NCI-H187 treated with DMSO at 0.1 percent for 48 hours (cell line): ENCODE results near the gene FMN2.
"Not testable (repeated sequence)": the region's sequence is repeated elsewhere in the genome, so short reads cannot be mapped to it uniquely, and the experiment has no call there.

ENCODE experiments used
- DNase-seq: peaks from one replicate; lab custom pipeline; 2025; lab: John Stamatoyannopoulos, UW

Gene FMN2

DNA sequence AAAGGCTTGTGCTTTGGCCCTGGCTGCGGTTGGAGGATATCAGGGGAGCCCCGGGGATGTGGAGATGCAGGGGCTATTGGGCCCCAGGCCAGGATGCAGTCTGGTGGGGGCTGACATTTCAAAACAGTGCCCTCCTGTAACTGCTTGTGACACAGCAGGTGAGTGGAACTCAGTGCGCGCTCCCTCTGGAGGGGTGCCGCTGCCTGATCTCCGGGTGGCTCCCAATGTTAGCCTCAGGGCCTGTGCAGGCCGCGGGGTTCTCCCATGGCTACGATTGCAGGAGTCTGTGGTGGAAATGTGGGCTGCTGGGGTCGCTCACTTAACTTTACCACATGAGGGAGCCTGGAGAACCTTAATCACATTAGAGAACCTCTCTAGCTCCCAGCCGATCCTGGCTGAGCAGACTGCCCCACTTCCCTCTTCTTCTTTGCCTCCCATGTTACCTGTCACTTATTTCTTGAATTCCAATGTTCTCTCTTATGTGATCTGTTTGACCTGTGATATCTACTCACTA lies 163.2 kb downstream of the FMN2 start:
- DNase-seq = no peak

DNA sequence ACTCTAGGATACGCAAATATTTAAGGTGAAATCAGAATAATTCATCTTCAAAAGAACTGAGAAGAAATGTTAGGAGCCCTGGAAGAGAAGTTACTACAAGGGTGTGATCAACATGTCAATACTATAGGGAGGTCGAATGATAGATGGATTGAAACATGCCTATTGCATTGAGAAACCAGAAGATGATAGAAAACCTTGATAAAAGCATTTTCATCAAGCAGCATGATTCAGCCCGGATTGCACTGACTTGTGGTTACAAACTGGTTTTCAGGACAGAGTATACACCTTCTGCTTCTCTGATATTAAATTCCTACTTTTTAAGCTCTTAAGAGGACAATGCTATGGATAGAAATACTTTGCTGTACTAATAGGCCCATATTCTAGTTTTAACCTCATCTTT lies 164.2 kb downstream of the FMN2 start:
- no peak for DNase-seq

DNA sequence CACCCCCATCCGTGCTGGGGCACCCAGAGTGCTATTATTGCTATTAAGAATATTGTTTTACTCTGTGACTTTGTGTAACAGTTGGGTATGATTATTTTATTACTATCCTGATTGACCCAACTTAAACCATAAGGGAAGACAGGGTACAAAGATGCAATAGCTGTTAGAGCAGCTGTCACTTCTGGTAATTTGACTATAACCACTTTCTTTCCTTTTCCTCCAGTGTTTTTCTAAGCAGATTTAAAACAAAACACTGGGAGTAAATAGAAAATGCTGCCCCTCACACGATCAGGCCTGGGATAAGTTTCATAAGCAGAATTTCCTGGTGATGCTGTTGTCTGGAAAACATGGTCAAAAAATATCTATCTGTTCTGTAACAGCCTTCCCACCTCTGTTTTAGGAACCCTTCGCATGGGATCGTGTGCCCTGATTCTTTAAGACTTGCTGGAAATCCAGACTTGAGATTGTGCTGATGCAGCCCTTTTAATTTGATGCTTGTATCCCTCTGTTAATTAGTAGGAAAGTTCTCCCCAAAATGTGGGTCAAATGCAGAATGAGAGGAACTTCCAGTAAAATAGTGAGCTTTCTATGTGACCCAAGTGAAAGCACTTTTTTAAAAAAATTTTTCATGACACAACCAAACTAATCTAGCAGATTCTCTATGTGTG lies 165.3 kb downstream of the FMN2 start:
- no peak for DNase-seq

DNA sequence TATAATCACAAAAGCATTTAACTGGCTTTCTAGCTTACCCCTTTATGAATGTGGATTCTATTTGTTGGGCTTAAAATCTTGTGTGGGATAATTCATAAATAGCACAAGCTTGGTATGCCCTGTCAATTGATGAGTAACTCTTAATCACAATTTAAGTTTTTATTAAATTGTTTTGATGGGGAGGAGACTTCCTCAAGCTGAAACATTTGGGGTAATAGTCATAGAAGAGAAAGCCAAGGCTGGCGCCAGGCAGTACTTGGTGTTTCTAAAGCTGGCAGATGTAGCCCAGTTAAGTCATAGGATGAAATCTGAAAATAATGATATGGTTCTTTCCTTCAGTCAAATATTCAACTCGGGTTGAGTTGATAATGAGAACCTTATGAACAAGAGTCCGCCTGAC lies 167.2 kb downstream of the FMN2 start:
- no peak for DNase-seq

DNA sequence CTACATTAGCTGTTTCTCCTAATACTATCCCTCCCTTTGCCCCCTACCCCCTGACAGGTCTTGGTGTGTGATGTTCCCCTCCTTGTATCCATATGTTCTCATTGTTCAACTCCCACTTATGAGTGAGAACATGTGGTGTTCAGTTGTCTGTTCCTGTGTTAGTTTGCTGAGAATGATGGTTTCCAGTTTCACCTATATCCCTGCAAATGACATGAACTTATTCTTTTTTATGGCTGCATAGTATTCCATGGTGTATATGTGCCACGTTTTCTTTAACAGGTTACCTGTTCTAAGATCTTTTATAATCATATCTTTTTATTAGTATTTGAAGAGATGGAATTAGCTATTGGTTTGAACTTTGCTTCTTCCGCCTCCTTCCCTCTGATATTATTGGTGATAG lies 172.8 kb downstream of the FMN2 start:
- not testable (repeated sequence) for DNase-seq

DNA sequence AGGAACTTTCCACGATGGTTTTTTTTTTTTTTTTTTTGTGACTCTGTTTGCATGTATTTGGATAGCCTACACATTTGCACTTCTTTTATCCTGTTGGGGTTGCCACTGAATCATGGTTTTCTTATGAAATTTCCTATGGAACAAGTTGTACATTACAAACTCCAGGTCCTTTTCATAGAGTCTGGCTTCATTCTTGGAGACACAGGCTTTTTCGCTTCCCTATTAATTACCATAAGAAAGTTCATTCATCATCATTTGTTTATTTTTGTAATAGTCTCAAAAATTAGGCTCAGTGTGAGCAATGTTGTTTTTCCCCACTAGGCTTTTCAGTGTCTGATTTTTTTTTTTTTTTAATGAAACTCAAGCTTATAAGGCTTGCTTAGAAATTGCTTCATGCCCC lies 179.4 kb downstream of the FMN2 start:
- DNase-seq = no peak

DNA sequence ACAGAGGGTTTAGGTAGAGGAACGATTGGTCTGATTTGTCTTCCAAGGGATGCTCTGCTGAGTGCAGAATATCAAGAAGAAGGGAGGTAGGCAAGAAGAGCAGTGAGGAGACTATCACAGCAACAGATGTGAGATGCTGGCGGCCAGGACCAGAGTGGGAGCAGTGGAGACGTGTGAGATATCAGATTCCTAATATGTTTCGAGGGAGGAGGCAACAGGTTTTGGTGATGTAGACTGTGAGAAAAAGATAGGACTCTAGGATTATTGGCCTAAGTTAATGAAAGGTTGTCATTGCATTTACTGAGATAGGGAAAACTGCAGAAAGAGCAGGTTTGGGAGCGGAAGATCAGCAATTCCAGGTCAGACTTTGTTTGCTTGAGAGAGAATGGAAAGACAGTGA lies 182.9 kb downstream of the FMN2 start:
- DNase-seq = no peak

DNA sequence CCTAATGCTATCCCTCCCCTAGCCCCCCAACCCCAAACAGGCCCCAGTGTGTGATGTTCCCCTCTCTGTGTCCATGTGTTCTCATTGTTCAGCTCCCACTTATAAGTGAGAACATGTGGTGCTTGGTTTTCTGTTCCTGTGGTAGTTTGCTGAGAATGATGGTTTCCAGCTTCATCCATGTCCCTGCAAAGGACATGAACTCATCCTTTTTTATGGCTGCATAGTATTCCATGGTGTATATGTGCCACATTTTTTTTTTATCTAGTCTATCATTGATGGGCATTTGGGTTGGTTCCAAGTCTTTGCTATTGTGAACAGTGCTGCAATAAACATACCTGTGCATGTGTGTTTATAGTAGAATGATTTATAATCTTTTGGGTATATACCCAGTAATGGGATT lies 183.5 kb downstream of the FMN2 start:
- not testable (repeated sequence) for DNase-seq

DNA sequence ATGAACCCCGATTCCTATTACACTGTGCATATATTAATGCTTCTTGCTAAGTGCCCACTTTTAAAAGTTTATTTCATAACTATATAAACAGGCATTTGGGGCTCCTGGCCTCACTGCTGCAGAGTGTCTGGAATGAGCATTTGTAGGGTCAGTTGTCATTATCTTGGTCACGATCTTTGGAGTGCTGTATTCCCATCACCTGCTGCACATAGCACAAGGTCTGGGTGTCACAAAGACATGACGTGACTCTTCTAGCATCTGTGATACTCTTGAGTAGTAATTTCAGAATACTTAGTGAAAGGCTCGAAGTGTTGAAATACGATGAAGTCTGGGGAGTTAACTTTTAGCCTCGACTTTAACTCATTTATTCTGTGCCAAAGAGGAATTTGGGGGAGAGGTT lies 186.4 kb downstream of the FMN2 start:
- DNase-seq = no peak

DNA sequence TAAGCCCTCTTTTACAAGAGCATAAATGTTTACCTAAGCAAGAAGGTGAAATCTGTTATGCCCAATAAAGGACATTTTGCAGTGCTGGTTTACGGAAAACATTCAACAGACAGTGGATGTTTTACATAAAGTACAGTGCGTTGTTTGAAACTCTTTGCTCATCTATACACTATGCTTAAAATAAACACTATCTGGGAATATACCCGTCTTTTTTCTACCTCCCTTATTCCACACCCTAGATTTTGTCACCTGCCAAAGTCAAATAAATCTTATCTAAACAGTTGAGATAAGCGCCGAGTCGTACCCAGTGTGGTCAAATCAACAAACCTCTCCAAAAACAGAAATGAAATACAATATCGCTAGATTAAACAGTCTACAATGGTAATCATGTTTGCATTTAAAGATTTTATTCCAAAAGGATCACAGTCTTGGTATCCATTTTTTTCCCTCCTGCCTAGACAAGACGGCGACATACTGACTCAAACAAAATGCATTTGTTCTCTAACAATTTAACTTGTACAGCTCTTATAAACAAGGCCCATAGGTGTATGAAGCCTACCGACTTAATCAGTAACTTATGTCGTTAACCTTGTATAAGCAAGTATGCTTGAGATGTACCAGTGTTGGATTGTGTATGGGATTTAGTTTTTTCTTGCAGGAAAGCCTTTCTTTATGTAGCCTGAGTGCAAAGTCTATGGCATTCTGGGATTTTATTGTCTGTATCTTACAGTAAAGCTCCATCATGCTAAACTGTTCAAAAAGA lies 189.1 kb downstream of the FMN2 start:
- DNase-seq = no peak

DNA sequence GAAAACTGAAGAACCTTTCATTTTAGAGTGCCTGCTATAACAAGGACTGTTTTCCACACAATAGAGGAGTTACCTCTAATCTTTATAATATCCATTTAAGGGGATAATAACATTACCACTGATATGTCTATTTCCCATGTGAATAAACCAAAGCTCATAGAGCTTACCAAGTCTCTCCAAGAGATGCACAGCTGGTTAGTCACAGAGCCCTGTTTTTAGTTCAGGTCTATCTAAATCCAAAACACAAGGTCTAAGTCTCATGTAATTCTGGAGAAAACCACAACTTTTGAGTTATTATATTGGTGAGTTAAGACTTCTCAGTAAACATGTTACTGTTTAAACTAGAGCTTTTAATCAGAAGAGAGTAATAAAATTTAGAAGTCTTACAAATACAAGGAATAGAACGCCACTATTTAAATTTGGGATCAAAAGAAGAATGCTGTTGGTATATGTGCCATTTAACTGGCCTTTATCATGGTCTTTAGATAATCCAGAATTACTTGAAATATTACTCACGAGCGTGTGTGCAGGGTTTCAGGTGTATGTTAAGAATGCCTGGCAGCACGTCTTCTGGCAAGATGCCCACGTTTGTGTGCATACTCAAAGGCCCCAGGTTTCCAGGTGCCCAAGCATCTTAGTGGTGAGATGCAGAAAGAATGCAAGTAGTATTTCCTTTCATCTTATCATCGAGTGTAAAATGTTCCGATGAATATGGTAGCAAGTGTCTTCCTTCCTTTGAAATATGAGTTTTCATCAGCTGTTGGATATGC lies 190.6 kb downstream of the FMN2 start:
- DNase-seq = no peak

DNA sequence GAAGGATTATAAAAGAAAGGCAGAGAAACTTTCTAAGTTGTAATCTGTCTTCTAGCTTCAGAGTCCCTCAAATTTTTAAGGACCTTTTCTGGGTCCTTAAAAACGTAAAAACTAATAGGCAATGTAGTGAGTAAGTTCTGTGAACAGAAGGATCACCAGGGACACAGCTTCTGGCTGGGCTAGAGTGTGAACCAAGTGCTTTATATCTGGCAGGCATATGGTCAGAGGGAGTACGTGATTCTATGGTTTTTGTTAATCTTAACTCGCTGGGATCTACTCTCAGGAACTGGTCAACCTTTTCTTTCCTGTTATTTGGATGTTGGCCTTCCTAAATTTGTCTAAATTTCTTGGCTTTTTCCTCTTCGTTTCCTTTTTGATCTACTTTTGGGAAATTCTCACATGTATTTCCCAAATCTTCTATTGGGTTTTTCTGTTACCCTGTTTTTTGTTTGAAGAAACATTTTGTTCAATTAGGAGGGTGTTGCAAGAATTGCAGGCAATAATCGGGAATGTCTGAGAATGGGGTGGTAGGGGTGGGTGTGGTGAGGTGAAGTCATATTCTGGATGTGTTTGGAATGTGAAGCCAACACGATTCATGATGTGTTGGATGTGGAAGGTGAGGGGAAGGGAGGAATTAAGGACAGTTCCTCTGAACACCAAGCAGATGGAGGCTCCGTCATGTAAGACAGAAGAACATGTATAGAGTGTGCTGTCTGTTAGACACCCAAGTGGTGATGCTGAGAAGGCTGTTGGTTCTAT lies 193.2 kb downstream of the FMN2 start:
- no peak for DNase-seq

DNA sequence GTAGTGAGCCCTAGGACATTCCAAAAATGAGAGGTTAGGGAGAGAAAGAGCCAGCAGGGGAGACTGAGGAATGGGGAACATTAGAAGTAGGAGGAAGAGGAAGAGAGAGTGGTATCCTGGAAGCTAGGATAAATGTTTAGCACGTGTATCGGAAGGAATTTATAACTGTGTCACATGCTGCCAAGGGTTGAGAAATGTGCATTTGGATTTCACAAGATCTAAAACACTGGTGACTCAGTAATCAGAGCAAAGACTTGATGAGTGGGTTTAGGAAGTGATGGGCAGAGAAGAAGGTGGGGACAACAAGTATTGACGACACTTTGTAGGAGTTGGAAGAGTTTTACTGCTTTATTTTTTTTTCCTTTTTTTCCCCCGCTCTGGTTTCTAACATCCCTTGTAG lies 193.9 kb downstream of the FMN2 start:
- no peak for DNase-seq

DNA sequence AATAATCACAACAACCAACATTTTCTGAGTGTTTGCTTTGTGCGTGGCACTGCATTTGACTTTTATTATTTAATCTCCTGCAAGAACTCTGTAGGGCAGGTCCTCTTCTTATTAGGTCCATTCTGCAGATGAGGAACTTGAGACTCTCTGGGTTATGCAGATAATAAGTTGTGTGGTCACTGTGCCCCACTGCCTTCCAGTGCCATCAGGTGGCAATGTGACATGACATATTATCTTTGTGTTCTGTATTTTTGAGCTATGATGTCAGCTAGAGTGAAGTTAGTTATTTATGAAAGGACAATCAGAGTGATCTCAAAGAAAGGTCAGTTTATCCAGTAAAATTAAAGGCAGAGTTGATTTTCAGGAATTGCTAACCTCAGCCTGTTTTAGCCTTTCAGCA lies 196.0 kb downstream of the FMN2 start:
- no peak for DNase-seq

DNA sequence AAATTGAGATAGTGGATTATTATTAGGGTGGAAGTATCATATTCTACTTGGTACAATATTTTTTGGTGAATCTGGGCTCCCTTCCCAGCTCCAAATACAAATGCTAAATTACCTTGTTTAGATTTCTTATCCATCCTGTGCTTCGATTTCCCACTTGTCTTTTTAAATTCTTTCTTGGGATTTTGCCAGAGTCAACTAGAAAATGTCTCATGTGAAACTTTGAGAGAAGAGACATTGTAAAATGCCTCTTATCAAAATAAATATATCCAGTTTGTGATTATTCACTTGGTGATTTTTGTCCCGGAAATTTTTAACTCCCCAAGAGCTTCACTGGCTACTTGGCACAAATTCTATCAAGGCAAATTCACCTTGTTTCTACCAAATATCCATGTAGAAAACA lies 202.0 kb downstream of the FMN2 start:
- DNase-seq = no peak

DNA sequence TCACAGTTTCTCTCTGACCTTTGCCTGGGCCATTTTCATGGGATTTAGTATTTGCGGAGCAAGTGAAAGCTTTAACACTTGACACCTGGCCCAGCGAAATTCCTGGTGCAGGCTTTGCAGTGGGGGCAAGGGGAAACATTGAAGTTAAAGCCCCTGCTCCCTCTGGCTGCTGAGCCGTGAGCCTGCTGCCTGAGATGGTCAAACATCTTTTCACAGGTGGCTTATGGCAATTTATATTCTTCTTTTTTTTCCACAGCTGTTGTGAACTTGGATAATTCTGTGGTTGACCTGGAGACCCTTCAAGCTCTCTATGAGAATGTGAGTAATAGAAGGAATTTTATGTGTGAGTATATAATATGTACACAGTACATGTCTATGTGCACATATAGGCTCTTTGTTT lies 202.9 kb downstream of the FMN2 start:
- no peak for DNase-seq

DNA sequence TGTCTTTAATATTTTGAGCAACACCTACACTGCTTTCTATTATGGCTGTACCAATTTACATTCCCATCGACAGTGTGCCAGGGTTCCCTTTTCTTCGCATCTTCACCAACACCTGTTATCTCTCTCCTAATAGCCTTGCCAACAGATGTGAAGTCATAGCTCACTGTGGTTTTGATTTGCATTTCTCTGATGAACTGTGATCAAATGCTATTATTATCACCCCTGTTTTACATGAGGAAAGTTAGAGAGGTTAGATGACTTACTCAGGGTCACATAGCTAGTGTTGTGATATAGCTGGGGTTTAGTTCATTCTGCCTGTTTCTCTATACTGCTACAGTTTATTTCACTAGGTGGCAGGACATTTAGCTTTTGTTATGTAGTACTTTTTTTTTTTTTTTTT lies 204.1 kb downstream of the FMN2 start:
- no peak for DNase-seq

DNA sequence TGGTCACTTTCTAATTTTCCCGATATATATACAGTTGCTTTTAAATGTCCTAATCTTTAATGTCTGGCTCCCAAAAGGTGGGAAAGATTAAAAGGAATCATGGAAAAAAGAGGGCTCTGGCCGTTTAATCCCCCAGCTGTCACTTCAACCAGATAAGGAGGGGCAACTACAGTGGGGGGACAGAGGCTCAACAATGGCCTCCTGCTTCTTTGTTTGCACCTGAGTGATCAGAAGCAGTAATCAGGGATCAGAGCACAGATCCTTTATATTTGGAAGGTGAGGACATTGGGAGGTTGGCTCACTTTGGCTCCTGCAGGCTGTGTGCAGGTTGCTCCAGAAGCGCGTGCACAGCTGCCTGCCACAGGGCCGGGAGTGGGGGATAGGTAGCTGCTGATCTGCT lies 212.8 kb downstream of the FMN2 start:
- no peak for DNase-seq

DNA sequence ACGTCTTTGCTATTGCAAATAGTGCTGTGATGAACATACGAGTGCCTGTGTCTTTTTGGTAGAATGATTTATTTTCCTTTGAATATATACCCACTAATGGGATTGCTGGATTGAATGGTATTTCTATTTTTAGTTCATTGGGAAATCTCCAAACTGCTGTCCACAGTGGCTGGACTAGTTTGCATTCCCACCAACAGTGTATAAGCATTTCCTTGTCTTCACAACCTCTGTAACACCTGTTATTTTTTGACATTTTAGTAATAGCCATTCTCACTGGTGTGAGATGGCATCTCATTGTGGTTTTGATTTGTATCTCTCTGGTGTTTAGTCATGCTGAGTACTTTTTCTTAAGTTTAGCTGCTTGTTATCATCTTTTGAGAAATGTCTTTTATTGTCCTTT lies 215.0 kb downstream of the FMN2 start:
- DNase-seq = no peak

DNA sequence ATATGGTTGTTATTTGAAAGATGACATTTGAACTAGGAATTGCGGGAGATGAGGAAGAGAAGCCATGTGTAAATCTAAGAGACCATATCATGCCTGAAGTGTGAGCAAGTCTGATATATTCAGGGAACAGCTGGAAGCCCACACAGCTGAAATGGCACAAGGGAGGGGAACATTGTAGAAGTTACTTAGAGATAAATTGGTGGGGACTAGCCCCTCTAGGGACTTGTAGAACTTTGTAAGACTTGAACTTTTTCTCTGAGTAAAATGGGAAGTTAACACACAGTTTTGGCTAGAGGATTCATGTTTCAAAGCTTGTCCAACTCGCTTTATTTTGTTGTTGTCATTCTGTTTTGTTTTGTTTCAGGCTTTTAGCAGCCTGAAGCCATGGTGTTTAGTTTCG lies 216.4 kb downstream of the FMN2 start:
- no peak for DNase-seq

DNA sequence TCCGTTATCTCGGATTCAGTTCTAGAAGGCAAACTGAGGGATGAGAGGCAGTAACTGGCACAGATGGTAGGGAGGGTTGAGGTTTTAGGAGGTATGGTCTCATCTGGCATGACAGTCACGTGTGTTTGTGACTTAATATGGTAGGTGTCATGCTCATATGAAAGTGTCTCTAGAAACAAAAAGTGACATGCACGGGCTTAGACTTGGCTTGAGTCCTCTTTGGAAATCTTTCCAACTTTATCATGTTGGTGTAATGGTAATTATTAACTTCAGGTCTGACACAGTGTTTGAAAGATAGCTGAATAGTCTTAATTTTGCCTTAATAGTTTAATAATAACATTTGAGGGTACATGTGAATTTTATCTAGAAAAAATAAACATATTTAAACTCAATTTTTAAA lies 218.1 kb downstream of the FMN2 start:
- no peak for DNase-seq

DNA sequence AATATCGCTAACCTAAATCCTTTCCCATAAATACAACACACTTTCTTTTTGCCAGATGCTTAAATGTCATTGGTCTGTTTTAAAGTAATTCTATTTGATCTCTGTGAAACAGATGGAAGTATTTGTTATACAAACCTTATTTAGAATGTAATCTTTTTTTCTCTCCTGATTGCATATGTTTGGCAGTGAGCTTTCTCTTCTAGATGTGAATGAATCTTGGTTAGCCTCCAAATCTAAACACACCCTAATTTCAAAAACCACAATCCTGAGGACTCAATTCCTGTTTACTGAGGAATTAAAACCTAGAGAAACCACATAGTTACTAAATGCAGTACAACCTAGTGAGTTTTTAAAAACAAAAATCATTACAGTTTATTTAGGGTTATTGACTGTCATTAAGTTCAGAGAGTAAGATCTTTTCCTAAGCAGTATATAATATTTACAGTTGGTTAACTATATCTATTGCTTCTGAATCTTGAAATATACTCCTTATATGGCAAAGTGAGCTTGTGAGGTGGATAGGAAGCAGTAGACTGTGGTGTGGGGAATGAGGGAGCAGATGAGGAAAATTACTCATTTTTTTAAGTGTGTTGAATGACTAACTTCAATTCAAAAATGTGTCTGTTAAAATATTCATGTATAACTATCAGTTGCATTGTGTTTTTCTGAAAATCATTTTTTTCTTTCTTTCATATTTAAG lies 218.7 kb downstream of the FMN2 start:
- DNase-seq = no peak
